Fibroblast of lung (primary cell): ENCODE measurements around the gene CXCR2. TPM values are rescaled to one million over a fixed set of nuclear protein-coding genes. Genes with fewer than 3 reads are reported as not detected.

Experiments used
- DNase-seq, 2 donors: peaks; one replicate each; pipeline versions ENCODE4 v3.0.0 to v3.0.0-alpha.2; 2010; ENCODE audit warnings: low read depth in 2 of 2
- H2AFZ ChIP-seq: 2 replicates; pipeline ENCODE4 v1.5.1; 2012; ENCODE audit warnings: low read length, control low read depth, inconsistent platforms
- H3K27ac ChIP-seq: 2 replicates; pipeline ENCODE4 v1.5.1; 2011; ENCODE audit warnings: low read length, control low read depth; ENCODE audit not compliant: insufficient read depth
- H3K27me3 ChIP-seq: 2 replicates; pipeline ENCODE4 v1.5.1; 2011; ENCODE audit warnings: mild to moderate bottlenecking, low read length; ENCODE audit not compliant: control insufficient read depth, insufficient read depth
- H3K36me3 ChIP-seq: 2 replicates; pipeline ENCODE4 v1.5.1; 2011; ENCODE audit warnings: low read length; ENCODE audit not compliant: control insufficient read depth, insufficient read depth
- H3K4me1 ChIP-seq: 2 replicates; pipeline ENCODE4 v1.5.1; 2011; ENCODE audit warnings: low read length; ENCODE audit not compliant: control insufficient read depth, insufficient read depth; ENCODE audit errors: extremely low read depth
- H3K4me2 ChIP-seq: 2 replicates; pipeline ENCODE4 v1.5.1; 2011; ENCODE audit warnings: low read length, control low read depth; ENCODE audit not compliant: insufficient read depth; ENCODE audit errors: extremely low read depth
- H3K4me3 ChIP-seq, 4 experiments: fragments of 200-600 bp in 1 of 4; sonication (generic) in 1 of 4; replicated peaks in 1 of 4; 2 replicates each; pipeline ENCODE4 v1.5.1; 2011 to 2016; ENCODE audit warnings: low read length in 4 of 4, low read depth in 3 of 4, mild to moderate bottlenecking in 3 of 4, control low read depth in 2 of 4, inconsistent platforms in 1 of 4, mixed read lengths in 1 of 4; ENCODE audit not compliant: insufficient read depth in 1 of 4; ENCODE audit errors: control extremely low read depth in 1 of 4
- H3K79me2 ChIP-seq: 2 replicates; pipeline ENCODE4 v1.5.1; 2012; ENCODE audit warnings: mild to moderate bottlenecking, low read length, inconsistent platforms; ENCODE audit not compliant: control insufficient read depth, insufficient read depth
- H3K9ac ChIP-seq: 2 replicates; pipeline ENCODE4 v1.5.1; 2011; ENCODE audit warnings: mild to moderate bottlenecking, low read length, control low read depth; ENCODE audit not compliant: insufficient read depth
- H3K9me3 ChIP-seq: 2 replicates; pipeline ENCODE4 v1.5.1; 2012; ENCODE audit warnings: low read depth, low read length; ENCODE audit not compliant: control insufficient read depth, insufficient read depth
- H4K20me1 ChIP-seq: 2 replicates; pipeline ENCODE4 v1.5.1; 2011; ENCODE audit warnings: low read length; ENCODE audit not compliant: control insufficient read depth, insufficient read depth; ENCODE audit errors: extremely low read depth
- CTCF ChIP-seq, 2 donors: IDR thresholded peaks in 1 of 2; conservative IDR thresholded peaks in 1 of 2; 1 replicate in 1 of 2; 2 replicates in 1 of 2; pipeline ENCODE4 v1.5.1; 2011 to 2012; ENCODE audit warnings: low read length in 2 of 2, control low read depth in 1 of 2, inconsistent platforms in 1 of 2, low read depth in 1 of 2, mild to moderate bottlenecking in 1 of 2
- EZH2 ChIP-seq: IDR thresholded peaks from 2 replicates; pipeline ENCODE4 v1.5.1; 2012; ENCODE audit warnings: low read length, control low read depth, mild to moderate bottlenecking; ENCODE audit errors: missing control alignments
- polyA plus RNA-seq, 2 donors: library from polyadenylated mRNA; depleted of rRNA in 1 of 2; stranded (reverse) in 1 of 2; unstranded in 1 of 2; fragments of >200 nt; gene quantifications; 2 replicates each; pipeline ENCODE4 v1.2.1, GENCODE V29; 2011 to 2012; ENCODE audit warnings: missing spikeins in 1 of 2
- total RNA-seq: library from RNA; depleted of rRNA; stranded (reverse); fragments of >200 nt; gene quantifications from 2 replicates; pipeline ENCODE4 v1.2.1, GENCODE V29; 2014

The CXCR2 gene
- total and polyA plus RNA-seq, 2 donors (not counting 1 experiment from before 2014, with no cell fraction given), result not detected

DNA sequence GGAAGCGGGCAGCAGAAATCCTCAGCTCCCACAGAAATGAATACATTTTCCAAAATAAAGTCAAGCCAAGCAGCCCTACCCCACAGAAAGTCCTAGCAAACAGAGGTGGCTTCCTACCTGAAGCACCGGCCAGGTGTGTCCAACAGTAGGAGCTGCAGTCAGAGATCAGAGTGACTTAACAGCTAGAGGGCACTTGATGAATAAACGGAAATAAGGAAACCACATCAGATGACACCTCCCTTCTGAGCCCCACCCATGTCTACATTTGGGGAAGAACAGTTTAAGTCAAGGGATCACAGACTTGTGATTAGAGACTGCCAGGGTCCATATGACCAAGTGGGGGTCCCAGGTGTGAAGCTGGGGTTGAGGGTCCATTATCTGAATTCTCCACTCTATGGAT is 41.0 kb downstream of the CXCR2 start, which contains the start of gene CXCR1:
Gene CXCR1 (minus strand): TSS at position 172 of the 400 bp plus-strand sequence. CDS start 1,751 bp downstream, outside the sequence.
- DNase-seq, result no peak
- H3K36me3 ChIP-seq, result no peaks in the 10 kb centered on the region
- no peak within 1 kb of the TSS for H3K4me3 ChIP-seq
- H3K4me2 ChIP-seq, result no peak within 1 kb of the TSS
- no peaks in the 10 kb centered on the region for H4K20me1 ChIP-seq
- H3K27ac ChIP-seq, result no peak within 1 kb of the TSS
- TF ChIP-seq CTCF (conservative IDR thresholded peaks at IDR 0.05 in 1 of 2, IDR thresholded peaks at IDR 0.05 in 1 of 2; ENCODE audit: low read depth in 1 of 2, low read length in 2 of 2) (no peak), EZH2 (no peak)
- no peaks in the 10 kb centered on the region for H3K9me3 ChIP-seq
- H3K79me2 ChIP-seq, result no peaks in the 10 kb centered on the region
- peaks cover 18% of the 10 kb centered on the region for H3K27me3 ChIP-seq
- H2AFZ ChIP-seq, result no peak within 1 kb of the TSS
- H3K9ac ChIP-seq, result no peak within 1 kb of the TSS
- H3K4me1 ChIP-seq, result no peaks in the 10 kb centered on the region

GRCh38 chr2:218168016-218168415 is 42.2 kb downstream of the CXCR2 start:
- Histone ChIP-seq H3K27ac (no peak overlapping the region), H3K4me2 (no peak overlapping the region), H3K36me3 (no peaks in the 10 kb centered on the region), H3K27me3 (peaks cover 10% of the 10 kb centered on the region), H4K20me1 (no peaks in the 10 kb centered on the region), H3K4me3 (no peak overlapping the region), H3K4me1 (no peaks in the 10 kb centered on the region), H3K9ac (no peak overlapping the region), H3K79me2 (no peaks in the 10 kb centered on the region), H2AFZ (no peak overlapping the region), H3K9me3 (no peaks in the 10 kb centered on the region)
- TF ChIP-seq EZH2 (no peak), CTCF (conservative IDR thresholded peaks at IDR 0.05 in 1 of 2, IDR thresholded peaks at IDR 0.05 in 1 of 2; ENCODE audit: low read depth in 1 of 2, low read length in 2 of 2) (no peak)
- peak in 1 of 2 donors; percentile 15 for DNase-seq

GRCh38 chr2:218168635-218169462 is 43.0 kb downstream of the CXCR2 start:
- no peak for TF ChIP-seq EZH2
- peak; percentile 61 to 72 for TF ChIP-seq CTCF (conservative IDR thresholded peaks at IDR 0.05 in 1 of 2, IDR thresholded peaks at IDR 0.05 in 1 of 2; ENCODE audit: low read depth in 1 of 2, low read length in 2 of 2)
- Histone ChIP-seq H3K36me3 (no peaks in the 10 kb centered on the region), H3K9ac (no peak overlapping the region), H2AFZ (no peak overlapping the region), H3K9me3 (no peaks in the 10 kb centered on the region), H4K20me1 (no peaks in the 10 kb centered on the region), H3K79me2 (no peaks in the 10 kb centered on the region), H3K4me1 (no peaks in the 10 kb centered on the region), H3K4me2 (no peak overlapping the region), H3K4me3 (no peak overlapping the region), H3K27ac (no peak overlapping the region), H3K27me3 (peaks cover 7% of the 10 kb centered on the region)
- DNase-seq, result peak; percentile 16 to 20
